ENCODE measurements around the gene LTO1.

LTO1 gene, protein sequence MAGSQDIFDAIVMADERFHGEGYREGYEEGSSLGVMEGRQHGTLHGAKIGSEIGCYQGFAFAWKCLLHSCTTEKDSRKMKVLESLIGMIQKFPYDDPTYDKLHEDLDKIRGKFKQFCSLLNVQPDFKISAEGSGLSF

DNA sequence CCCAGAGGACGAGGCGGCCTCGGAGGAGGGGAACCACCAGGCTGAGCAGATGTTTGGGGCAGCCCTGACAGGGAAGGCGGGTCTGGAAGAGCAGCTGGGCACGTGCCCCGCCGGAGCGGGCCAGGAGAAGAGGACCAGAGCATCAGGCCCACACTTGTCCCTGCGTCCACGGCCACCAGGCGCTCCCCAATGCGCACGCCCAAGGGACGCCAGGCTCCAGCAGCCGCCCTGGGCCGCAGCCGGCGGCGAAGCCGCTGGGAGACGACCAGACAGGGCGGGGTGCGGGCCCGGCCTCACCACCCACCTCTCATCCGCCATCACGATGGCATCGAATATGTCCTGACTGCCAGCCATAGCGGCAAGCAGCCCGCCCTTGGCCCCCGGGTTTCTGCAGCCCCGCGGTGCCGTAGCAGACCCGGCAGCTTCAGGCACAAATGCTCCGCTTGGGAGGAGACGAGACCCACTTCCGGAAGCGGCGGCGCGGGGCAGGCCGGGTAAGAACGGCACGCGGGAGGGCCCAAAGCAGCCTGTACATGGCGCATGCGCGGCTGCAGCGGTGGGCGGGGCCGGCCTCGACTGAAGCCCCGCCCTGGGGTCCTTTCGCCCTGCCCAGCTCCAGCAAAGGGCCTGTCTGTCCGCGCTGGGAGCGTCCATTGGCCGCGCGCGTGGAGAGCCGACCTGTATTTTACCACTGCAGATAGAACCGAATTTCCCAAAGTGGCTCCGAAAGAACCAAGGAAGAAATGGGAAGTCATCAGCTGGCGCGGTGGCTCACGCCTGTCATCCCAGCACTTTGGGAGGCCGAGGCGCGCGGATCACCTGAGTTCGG is at the start of gene LTO1:
LTO1 (minus strand) TSS at position 468 of the 829 bp plus-strand sequence; CDS start at position 354, 114 bp downstream.
- peak; percentile 99 for DNase-seq

- DNase-seq = no peak
These were observed 46.6 kb upstream of the LTO1 start for GRCh38 chr11:69721745-69722144.

GRCh38 chr11:69721106-69721505 is 46.0 kb upstream of the LTO1 start:
- DNase-seq = no peak

DNA sequence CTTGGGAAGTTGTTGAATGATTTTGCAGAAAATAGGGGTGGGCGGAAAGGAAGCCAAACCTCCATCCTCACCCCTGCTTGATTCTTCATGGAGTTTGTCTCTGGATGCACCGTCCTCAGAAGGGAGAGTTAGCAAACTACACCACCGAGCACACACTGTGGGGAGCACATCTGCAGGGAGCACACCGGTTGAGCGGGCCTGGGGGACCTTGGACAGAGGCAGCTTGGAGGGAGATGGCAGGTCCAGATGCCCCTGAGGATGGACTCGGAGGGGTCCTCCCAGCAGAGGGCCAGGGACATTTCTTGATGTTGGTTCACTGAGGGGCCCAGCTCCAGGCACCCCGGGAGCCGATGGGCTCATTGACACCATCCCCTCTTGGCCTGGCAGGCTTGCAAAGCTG is 43.8 kb upstream of the LTO1 start:
- no peak for DNase-seq

GRCh38 chr11:69718147-69718546 is 43.0 kb upstream of the LTO1 start:
- DNase-seq = peak; percentile 66

- DNase-seq = no peak
These were observed 42.0 kb upstream of the LTO1 start for GRCh38 chr11:69716891-69717747.

GRCh38 chr11:69716099-69716498 is 40.9 kb upstream of the LTO1 start:
- DNase-seq = no peak

DNA sequence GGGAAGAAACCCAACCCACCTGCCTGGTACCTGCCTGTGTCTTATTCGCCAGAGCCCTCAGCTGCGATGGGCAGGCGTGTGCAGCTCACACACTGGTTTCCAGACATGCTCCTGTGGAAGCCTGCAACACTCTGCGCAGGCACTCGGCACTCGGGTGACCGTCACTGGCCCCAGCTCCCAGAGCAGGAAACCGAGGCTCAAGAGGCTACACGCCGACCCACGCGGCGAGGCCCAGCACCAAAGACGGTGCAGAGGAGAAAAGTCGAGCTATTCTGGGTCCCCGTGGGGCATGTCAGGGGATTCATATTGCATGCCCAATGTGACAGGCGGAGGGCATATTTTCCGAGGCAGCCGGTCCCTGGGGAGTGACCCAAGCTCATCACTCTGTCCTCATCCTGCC is 40.3 kb upstream of the LTO1 start:
- no peak for DNase-seq

- DNase-seq = no peak
These were observed 37.0 kb upstream of the LTO1 start for GRCh38 chr11:69711822-69712801.

GRCh38 chr11:69708736-69709401 is 33.7 kb upstream of the LTO1 start:
- DNase-seq = no peak

GRCh38 chr11:69707176-69707575 is 32.0 kb upstream of the LTO1 start:
- DNase-seq = no peak

DNA sequence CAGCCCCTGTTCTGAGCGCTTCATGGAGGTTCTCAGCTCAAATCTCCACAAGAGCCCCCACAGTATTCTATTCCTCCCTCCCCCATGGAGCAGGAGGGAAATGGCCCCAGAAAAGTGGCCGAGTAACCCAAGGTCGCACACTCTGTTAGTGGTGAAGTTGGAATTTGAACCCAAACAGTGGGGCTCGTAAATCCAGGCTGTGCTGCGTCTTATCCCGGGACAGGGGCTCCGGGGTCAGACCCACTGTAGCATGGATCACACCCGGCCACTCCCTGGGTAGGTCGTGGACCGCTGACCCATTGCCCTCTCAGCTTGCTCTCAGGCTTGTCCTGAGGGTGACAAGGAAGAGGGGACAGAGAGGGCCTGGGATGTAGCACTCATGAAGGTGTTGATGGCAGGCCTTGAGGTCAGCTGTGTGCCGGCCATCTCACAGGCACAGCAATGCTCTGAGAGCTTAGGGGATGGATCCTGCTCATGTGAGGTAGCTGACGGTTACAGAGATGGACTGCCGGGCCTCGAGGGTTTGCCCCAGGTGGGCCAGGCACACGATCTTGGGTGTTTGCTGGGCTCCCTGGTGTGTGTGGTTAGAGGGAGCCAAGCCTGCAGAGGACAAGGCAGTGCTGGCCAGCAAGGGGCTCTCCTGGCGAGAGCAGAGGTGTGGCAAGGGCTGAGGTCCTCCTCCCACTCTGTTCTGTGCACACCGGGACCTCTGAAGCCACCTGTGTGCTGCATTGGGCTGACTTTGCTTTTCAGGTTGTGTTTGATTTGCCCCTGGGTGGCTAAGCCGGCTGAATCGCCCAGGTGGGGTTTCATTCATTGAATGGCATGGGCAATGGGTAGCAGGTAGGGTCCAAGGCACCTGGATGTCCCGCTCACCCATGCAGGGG is 31.0 kb upstream of the LTO1 start:
- no peak for DNase-seq

GRCh38 chr11:69705351-69705811 is 30.2 kb upstream of the LTO1 start:
- DNase-seq = no peak

DNA sequence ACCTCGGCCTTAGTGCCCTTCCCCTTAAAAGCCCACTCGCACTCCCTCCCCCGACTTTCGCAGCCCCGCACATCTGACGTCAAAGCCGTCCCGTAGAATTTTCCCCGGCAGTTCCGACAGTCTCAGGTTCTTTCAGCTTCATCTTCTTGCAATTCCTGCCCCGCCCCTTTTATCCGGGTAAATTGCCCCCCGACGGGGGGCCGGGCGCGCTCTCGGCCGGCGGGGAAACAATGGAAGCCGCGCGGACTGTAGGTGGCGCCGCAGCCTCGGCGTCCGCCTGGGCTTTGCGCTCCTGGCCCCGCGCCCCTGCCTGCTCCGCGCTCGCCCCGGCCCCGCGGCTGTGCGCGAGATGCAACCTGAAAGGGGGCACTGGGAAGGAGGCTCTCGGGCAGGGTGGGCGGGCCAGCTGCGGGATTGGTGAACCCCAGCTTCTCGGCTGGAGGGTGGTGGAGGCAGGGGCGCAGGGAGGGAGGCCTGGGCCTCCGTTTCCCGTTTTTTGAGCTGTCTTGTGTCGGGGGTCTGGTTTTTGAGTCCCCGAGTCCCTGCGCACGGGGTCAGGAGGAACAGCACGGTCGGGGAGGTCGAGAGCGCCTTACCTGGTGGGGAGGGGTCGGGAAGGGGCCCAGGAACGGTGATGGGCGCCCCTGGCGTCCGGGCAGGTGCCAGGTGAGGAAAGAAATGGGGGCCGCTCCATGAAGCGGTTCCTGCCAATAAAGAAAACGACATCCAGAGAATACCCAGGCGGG is 29.5 kb upstream of the LTO1 start:
- no peak for DNase-seq

DNA sequence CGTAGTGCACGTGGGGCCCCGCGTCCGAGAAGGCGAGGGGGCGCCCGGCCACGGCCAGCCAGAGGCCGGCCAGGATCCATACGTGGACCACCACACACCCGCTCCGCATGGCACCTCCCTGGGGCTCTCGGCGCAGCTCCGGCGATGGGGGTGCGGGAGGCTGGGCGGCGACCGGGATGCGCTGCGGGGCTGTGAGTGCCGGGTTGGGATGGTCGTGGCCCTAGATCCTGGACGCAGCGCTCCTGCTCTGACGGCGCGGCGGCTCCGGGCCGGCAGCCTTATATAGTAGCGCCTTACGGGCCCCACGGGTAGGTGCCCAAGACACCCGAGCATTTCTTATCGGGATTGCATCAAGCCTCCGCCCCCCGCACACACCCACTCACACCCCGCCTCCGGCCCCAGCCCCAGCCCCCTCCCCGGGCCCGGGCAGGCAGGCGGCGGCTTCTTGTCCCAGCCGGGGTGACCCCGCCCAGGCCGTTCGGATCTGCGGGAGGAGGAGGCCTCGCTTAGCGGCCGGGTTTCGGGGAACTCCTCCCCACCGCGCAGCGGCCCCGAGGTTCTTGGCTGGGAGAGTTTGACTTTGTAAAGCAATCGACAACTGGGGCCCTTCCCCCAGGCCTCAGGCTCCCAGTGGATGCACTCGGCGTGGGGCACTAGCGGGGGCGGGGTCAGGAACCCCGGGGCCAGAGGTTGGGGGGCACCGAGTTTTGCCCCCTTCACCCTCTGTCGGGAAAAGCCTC is 28.8 kb upstream of the LTO1 start, which contains the start of gene FGF19:
FGF19 (minus strand) TSS at position 255 of the 740 bp plus-strand sequence; CDS start at position 109, 146 bp downstream.
- DNase-seq = no peak

GRCh38 chr11:69703453-69703767 is 28.3 kb upstream of the LTO1 start:
- DNase-seq = no peak

- no peak for DNase-seq
These were observed 27.8 kb upstream of the LTO1 start for GRCh38 chr11:69702769-69703452.

GRCh38 chr11:69702239-69702691 is 27.1 kb upstream of the LTO1 start:
- DNase-seq = no peak

All from activated CD8-positive, alpha-beta memory T cell treated with anti-CD3 and anti-CD28 coated beads, Interleukin-2, amount 50 U/mL, for 48 hours (primary cell).